Adrenal gland (tissue), 5 donors: ENCODE data around the gene SEPTIN3.

ENCODE experiments used
- POLR2A ChIP-seq, 2 donors: fragments of 450-650 bp; IDR thresholded peaks; one replicate each; pipeline ENCODE4 v1.6.1; 2017; ENCODE audit warnings: antibody characterized with exemption in 2 of 2, mild to moderate bottlenecking in 2 of 2, moderate library complexity in 1 of 2
- TF ChIP-seq, protein P1 (sequence below), 6 experiments: fragments of 450-650 bp in 4 of 6; fragments of 200-600 bp in 2 of 6; sonication (generic) in 1 of 6; IDR thresholded peaks; 1 replicate in 5 of 6; 2 replicates in 1 of 6; pipeline versions ENCODE4 v1.5.1 to v1.8.0; 2016 to 2021; ENCODE audit warnings: antibody characterized with exemption in 6 of 6, mild to moderate bottlenecking in 2 of 6, moderate library complexity in 1 of 6
- donor health status: DM: no; HTN: no; CAD: no.

DNA sequence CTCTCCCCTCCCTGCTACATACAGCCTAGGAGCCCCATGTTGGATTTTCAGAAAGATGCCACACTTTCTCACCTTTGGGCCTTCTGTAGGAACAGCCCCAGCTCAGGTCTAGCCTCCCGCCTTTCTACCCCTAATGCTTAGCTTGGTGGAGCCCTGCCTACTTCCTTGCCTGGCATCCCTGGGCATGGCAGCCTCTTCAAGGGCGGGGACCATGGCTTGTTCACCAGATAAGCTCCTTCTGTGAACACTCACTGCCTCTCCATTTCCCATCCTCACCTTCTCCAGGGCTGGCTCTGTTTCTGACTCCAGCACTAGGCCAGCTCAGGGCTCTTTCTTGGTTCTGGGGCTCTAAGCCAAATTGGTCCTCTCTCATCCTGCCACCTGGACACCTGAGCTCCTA, 1.4 kb downstream of the SEPTIN3 start:
- TF ChIP-seq, protein P1, sequence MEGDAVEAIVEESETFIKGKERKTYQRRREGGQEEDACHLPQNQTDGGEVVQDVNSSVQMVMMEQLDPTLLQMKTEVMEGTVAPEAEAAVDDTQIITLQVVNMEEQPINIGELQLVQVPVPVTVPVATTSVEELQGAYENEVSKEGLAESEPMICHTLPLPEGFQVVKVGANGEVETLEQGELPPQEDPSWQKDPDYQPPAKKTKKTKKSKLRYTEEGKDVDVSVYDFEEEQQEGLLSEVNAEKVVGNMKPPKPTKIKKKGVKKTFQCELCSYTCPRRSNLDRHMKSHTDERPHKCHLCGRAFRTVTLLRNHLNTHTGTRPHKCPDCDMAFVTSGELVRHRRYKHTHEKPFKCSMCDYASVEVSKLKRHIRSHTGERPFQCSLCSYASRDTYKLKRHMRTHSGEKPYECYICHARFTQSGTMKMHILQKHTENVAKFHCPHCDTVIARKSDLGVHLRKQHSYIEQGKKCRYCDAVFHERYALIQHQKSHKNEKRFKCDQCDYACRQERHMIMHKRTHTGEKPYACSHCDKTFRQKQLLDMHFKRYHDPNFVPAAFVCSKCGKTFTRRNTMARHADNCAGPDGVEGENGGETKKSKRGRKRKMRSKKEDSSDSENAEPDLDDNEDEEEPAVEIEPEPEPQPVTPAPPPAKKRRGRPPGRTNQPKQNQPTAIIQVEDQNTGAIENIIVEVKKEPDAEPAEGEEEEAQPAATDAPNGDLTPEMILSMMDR (IDR thresholded peaks at IDR 0.05): no peak
- no peak for TF ChIP-seq POLR2A (IDR thresholded peaks at IDR 0.05)
